CD4-positive, alpha-beta memory T cell (primary cell): ENCODE data around the gene KLHL17. TPM values are rescaled to one million over a fixed set of nuclear protein-coding genes. Genes with fewer than 3 reads are reported as not detected.
A peak's percentile ranks its signal among the peaks of the same experiment; 100 is the strongest.

Experiments
- CTCF ChIA-PET: fragments of 350-600 bp; sonication (Branson Sonifier 250); formaldehyde crosslinking; loops from one replicate; lab custom pipeline; 2021; ENCODE audit warnings: inconsistent platforms; ENCODE audit not compliant: partially characterized antibody; lab: Charles Lee
- POLR2A ChIA-PET: fragments of 350-600 bp; sonication (Branson Sonifier 250); formaldehyde crosslinking; loops from one replicate; lab custom pipeline; 2021; ENCODE audit not compliant: partially characterized antibody; lab: Charles Lee
- DNase-seq, 5 donors: peaks; one replicate each; pipeline versions ENCODE4 v3.0.0 to v3.0.0-alpha.2; 2020 to 2022; ENCODE audit warnings: mixed read lengths in 1 of 5
- H3K27ac ChIP-seq: one replicate; pipeline ENCODE4 v1.7.0; 2013; ENCODE audit warnings: low read depth, low read length
- H3K27me3 ChIP-seq: 2 replicates; pipeline ENCODE4 v1.7.0; 2013; ENCODE audit warnings: mild to moderate bottlenecking, low read length, moderate library complexity; ENCODE audit not compliant: insufficient read depth
- H3K36me3 ChIP-seq: 2 replicates; pipeline ENCODE4 v1.7.0; 2013; ENCODE audit warnings: mild to moderate bottlenecking, low read length, moderate library complexity; ENCODE audit not compliant: insufficient read depth
- H3K4me1 ChIP-seq: 2 replicates; pipeline ENCODE4 v1.7.0; 2013; ENCODE audit warnings: mild to moderate bottlenecking, low read length, moderate library complexity; ENCODE audit not compliant: insufficient read depth
- H3K4me3 ChIP-seq, 2 donors: one replicate each; pipeline ENCODE4 v1.7.0; 2013; ENCODE audit warnings: low read length in 2 of 2, mild to moderate bottlenecking in 1 of 2
- H3K9me3 ChIP-seq, 2 donors: one replicate each; pipeline ENCODE4 v1.7.0; 2013; ENCODE audit warnings: low read length in 2 of 2, control low read depth in 1 of 2; ENCODE audit not compliant: control insufficient read depth in 1 of 2
- H3K27ac Mint-ChIP-seq, 7 donors: one replicate each; pipeline ENCODE4 v1.8.0; 2020 to 2021; ENCODE audit warnings: mixed read lengths in 7 of 7, mild to moderate bottlenecking in 6 of 7, inconsistent platforms in 3 of 7, moderate library complexity in 3 of 7
- H3K27me3 Mint-ChIP-seq, 2 donors: one replicate each; pipeline ENCODE4 v1.8.0; 2020 to 2021; ENCODE audit warnings: mixed read lengths in 2 of 2
- H3K36me3 Mint-ChIP-seq, 2 donors: one replicate each; pipeline ENCODE4 v1.8.0; 2020 to 2021; ENCODE audit warnings: mixed read lengths in 2 of 2, inconsistent platforms in 1 of 2, mild to moderate bottlenecking in 1 of 2
- H3K4me1 Mint-ChIP-seq, 4 donors: one replicate each; pipeline ENCODE4 v1.8.0; 2020 to 2021; ENCODE audit warnings: mixed read lengths in 4 of 4, mild to moderate bottlenecking in 1 of 4
- H3K4me3 Mint-ChIP-seq, 8 donors: one replicate each; pipeline ENCODE4 v1.8.0; 2020 to 2021; ENCODE audit warnings: mixed read lengths in 8 of 8, mild to moderate bottlenecking in 7 of 8, moderate library complexity in 6 of 8, inconsistent platforms in 3 of 8
- H3K9me3 Mint-ChIP-seq, 8 donors: one replicate each; pipeline ENCODE4 v1.8.0; 2020 to 2021; ENCODE audit warnings: mixed read lengths in 8 of 8, mild to moderate bottlenecking in 5 of 8, inconsistent platforms in 3 of 8, moderate library complexity in 1 of 8
- intact Hi-C: fragments of 100-400 bp; cut with micrococcal nuclease; formaldehyde crosslinking; loops from one replicate; pipeline ENCODE4 v1.15.1; 2023
- polyA plus RNA-seq, 2 donors: library from polyadenylated mRNA; unstranded; fragments of 300-500 nt; fragmentation: Illumina TruSeq; gene quantifications; one replicate each; pipeline ENCODE4 v1.2.3, GENCODE V29; 2021
- total RNA-seq, 2 experiments: library from RNA; stranded (reverse); gene quantifications; one replicate each; pipeline ENCODE4 v1.2.3, GENCODE V29; 2021

KLHL17 gene
- total and polyA plus RNA-seq, 4 experiments from 2014 or later: 0.89 to 46.5 (median 22.6) TPM

DNA sequence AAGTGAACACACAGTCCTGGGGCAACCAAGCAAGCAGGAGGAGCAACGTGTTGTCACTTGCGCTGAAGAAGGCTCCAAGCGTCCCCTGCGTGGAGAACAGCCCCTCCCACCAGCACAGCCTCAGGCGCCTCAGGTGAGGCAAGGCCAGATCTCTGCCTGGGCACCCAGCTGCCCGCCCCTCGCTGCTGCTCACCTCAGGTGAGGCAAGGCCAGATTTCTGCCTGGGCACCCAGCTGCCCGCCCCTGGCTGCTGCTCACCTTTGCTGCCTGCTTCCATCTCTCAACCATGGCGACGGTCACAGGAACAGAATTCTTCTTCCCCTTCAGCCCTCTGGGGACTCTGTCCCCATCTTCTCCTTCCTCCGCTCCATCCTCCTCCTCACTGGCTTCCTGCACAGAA is 3.7 kb upstream of the KLHL17 start:
- DNase-seq: no peak
- no peaks in the 10 kb centered on the region for H3K9me3 ChIP-seq
- Mint-ChIP-seq H3K27ac (no peak overlapping the region), H3K9me3 (no peaks in the 10 kb centered on the region), H3K4me1 (peaks cover 7 to 28% (median 18%) of the 10 kb centered on the region in 4 donors), H3K4me3 (no peak overlapping the region), H3K36me3 (peaks cover 19 to 45% of the 10 kb centered on the region in 2 donors), H3K27me3 (no peaks in the 10 kb centered on the region)
- intact Hi-C loops: loop anchor here (5.0 kb wide), 1 partner anchor 34 kb away; the partner anchor contains the start of gene SAMD11
- CTCF ChIA-PET: interaction anchor here (0.9 kb wide), 1 partner anchor 20 kb away, joined by 3 read pairs; no protein-coding TSS in a partner anchor
- H3K4me3 ChIP-seq: no peak overlapping the region
- H3K27ac ChIP-seq: no peak overlapping the region
- no peaks in the 10 kb centered on the region for H3K27me3 ChIP-seq
- POLR2A ChIA-PET: interaction anchor here (1.3 to 1.5 kb wide), 2 partner anchors 14 to 16 kb away, joined by 3 to 4 read pairs; no protein-coding TSS in a partner anchor
- H3K36me3 ChIP-seq: peaks cover 52% of the 10 kb centered on the region
- peaks cover 21% of the 10 kb centered on the region for H3K4me1 ChIP-seq

DNA sequence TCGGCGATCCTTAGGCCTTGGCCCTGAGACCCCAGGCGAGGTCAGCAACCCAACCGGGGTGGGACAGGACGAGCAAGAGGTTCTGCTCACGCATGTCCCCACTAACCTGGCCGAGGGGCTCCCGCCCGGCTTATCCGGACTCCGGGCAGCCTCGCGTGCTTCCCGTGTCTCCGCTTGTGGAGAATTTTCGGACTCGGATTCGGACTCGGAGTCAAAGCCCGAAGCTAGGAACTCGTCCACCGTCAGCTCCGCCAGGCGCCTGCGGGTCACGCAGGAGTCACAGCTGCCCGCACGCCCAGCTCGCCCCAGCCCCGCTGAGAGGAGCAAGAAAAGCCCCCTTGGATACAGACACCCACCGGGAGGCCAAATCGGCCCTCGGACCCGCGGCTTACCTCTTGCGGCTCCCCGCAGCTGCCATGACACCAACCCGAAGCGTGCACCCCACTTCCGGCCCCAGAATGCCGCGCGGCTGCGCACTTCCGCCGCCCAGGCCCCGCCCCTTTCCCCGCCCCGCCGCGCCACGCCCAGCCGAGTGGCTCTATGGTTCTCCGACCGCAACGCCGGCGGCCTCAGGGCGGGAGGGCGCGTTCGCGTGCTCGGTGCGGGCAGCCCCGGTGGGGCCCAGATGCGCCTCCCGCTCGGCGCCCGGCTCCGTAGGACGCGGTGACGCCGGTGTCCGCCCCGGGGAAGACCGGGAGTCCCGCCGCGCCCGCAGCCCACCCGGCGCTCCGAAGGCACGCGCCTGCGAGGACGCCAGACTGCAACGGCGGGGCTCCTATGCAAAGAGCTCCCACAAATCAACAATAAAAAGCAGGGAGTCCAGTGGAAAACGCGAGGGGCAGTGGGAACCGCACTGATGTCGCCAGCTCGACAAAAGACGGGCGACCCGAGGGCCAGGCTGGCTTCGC is 1.3 kb upstream of the KLHL17 start, which contains the start of gene NOC2L:
Gene NOC2L (minus strand): TSS at position 434 of the 908 bp plus-strand sequence. CDS start 16 bp downstream, at position 418.
- Histone ChIP-seq H3K27ac (peak within 1 kb of the TSS; percentile 65), H3K4me3 (peak within 1 kb of the TSS; percentile 83 to 99), H3K27me3 (no peaks in the 10 kb centered on the region), H3K9me3 (no peaks in the 10 kb centered on the region), H3K36me3 (peaks cover 28% of the 10 kb centered on the region), H3K4me1 (peaks cover 23% of the 10 kb centered on the region)
- Mint-ChIP-seq H3K4me1 (peaks cover 7 to 34% (median 18%) of the 10 kb centered on the region in 4 donors), H3K36me3 (peaks cover 12 to 31% of the 10 kb centered on the region in 2 donors), H3K27me3 (no peaks in the 10 kb centered on the region), H3K4me3 (peak within 1 kb of the TSS; percentile 89 to 96 (median 91)), H3K9me3 (no peaks in the 10 kb centered on the region), H3K27ac (peak within 1 kb of the TSS; percentile 75 to 93 (median 86))
- DNase-seq: peak; percentile 90 to 93 (median 92)
- intact Hi-C loops: loop anchor here (2.0 to 5.0 kb wide), 2 partner anchors 37 to 54 kb away; partner anchors contain the start of genes ISG15 and SAMD11
- ChIA-PET CTCF (interaction anchor here (1.2 to 1.5 kb wide), 4 partner anchors 8 to 90 kb away, joined by 3 to 7 read pairs (median 4); no protein-coding TSS in a partner anchor), POLR2A (interaction anchor here (0.6 to 1.8 kb wide), 7 partner anchors 8 to 109 kb away, joined by 3 to 9 read pairs (median 3); partner anchors contain the start of genes ISG15 and PLEKHN1)

DNA sequence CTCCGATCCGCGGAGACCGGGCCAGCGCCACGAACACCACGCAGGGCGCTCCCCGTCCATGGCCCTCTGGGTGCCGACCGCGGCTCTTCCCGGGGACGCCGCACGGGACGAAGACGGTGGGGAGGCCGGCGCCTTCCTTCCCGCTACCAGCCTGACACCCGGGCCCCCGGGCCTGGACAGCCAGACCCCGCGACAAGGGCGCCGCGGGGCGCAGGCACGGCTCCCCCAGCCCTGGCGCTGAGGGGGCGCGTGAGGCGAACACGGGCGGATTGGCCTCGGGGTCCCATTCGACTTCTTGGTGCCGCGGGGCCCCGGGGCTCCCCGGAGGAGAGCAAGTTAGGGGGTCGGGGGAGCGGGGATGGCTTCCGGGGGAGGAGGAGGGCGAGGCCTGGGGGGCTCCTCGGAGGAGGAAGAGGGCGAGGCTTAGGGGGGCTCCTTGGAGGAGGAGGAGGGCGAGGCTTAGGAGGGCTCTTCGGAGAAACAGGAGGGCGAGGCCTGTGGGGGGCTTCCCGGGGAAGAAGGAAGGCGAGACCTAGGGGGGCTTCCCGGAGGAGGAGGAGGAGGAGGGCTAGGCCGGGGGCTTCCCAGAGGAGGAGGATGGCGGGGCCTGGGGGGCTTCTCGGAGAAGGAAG is 537 bp upstream of the KLHL17 start:
- peaks cover 7 to 34% (median 18%) of the 10 kb centered on the region in 4 donors for H3K4me1 Mint-ChIP-seq
- POLR2A ChIA-PET: interaction anchor here (0.6 to 1.8 kb wide), 4 partner anchors 8 to 109 kb away, joined by 3 to 9 read pairs (median 3); partner anchors contain the start of gene ISG15
- H3K27ac Mint-ChIP-seq: peak overlapping the region in 3 of 7 donors; percentile 73 to 75 (median 74)
- peak overlapping the region; percentile 80 to 91 (median 86) for H3K4me3 Mint-ChIP-seq
- peaks cover 20% of the 10 kb centered on the region for H3K36me3 ChIP-seq
- no peaks in the 10 kb centered on the region for H3K27me3 Mint-ChIP-seq
- H3K4me3 ChIP-seq: peak overlapping the region in 1 of 2 donors; percentile 83
- CTCF ChIA-PET: interaction anchor here (1.2 to 1.5 kb wide), 2 partner anchors 54 to 91 kb away, joined by 4 to 7 read pairs; no protein-coding TSS in a partner anchor
- peak in 1 of 5 donors; percentile 45 for DNase-seq
- peaks cover 23% of the 10 kb centered on the region for H3K4me1 ChIP-seq
- H3K9me3 Mint-ChIP-seq: no peaks in the 10 kb centered on the region
- peaks cover 6 to 23% of the 10 kb centered on the region in 2 donors for H3K36me3 Mint-ChIP-seq
- no peaks in the 10 kb centered on the region for H3K27me3 ChIP-seq
- peak overlapping the region; percentile 65 for H3K27ac ChIP-seq
- intact Hi-C loops: loop anchor here (2.0 to 5.0 kb wide), 2 partner anchors 38 to 53 kb away; partner anchors contain the start of genes ISG15 and SAMD11
- no peaks in the 10 kb centered on the region for H3K9me3 ChIP-seq

DNA sequence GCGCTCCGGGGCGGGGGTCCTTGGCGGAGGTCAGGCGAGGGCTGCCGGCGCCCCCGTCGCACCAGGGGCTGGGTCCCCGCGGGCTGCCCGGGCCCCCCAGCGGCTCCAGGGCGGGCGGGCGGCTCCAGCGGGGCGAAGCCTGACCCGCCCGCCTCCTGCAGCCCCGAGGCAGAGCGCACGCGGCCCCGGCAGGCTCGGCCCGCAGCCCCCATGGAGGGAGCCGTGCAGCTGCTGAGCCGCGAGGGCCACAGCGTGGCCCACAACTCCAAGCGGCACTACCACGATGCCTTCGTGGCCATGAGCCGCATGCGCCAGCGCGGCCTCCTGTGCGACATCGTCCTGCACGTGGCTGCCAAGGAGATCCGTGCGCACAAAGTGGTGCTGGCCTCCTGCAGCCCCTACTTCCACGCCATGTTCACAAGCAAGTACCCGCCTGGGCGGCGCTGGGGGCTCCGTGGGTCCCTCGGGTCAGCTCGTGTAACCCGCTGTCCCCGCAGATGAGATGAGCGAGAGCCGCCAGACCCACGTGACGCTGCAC is 817 bp downstream of the KLHL17 start:
- Histone ChIP-seq H3K27ac (no peak overlapping the region), H3K9me3 (no peaks in the 10 kb centered on the region), H3K4me3 (no peak overlapping the region), H3K4me1 (peaks cover 31% of the 10 kb centered on the region), H3K27me3 (no peaks in the 10 kb centered on the region), H3K36me3 (peaks cover 7% of the 10 kb centered on the region)
- Mint-ChIP-seq H3K4me3 (peak overlapping the region; percentile 20 to 80 (median 68)), H3K27ac (peak overlapping the region in 1 of 7 donors; percentile 25), H3K36me3 (peaks cover 0 to 12% of the 10 kb centered on the region in 2 donors), H3K4me1 (peaks cover 7 to 29% (median 18%) of the 10 kb centered on the region in 4 donors), H3K9me3 (no peaks in the 10 kb centered on the region), H3K27me3 (no peaks in the 10 kb centered on the region)
- POLR2A ChIA-PET: no interaction called here
- intact Hi-C loops: no loop called here
- CTCF ChIA-PET: no interaction called here
- DNase-seq: no peak

DNA sequence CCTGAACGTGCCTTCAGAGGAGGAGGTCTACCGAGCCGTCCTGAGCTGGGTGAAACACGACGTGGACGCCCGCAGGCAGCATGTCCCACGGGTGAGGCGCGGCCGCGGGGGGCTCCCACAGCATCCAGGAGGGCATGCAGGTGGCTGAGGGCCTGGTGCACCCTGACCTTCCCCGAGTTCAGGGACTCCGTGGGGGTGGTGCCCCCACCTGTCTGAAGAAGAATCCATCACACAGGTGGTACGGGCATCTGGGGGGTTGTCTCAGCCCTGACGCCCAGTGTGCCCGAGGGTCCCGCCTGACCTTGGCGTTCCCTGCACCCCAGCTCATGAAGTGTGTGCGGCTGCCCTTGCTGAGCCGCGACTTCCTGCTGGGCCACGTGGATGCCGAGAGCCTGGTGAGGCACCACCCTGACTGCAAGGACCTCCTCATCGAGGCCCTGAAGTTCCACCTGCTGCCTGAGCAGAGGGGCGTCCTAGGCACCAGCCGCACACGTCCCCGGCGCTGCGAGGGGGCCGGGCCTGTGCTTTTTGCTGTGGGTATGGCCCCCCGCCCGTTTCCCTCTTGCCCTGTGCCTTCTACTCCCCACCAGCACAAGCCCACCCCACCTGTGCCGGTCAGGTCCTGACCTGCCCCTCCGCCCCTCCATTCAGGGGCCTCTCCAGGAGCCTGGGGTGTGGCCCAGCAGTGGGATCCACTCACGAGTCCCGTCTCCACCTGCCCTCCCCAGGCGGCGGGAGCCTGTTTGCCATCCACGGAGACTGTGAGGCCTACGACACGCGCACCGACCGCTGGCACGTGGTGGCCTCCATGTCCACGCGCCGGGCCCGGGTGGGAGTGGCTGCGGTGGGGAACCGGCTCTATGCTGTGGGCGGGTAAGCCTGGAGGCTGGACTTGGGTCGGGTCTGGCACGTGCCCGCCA is 2.3 kb downstream of the KLHL17 start:
- H3K4me3 ChIP-seq: no peak overlapping the region
- H3K4me3 Mint-ChIP-seq: peak overlapping the region in 5 of 8 donors; percentile 41 to 82 (median 77)
- no peak overlapping the region for H3K27ac ChIP-seq
- H3K9me3 ChIP-seq: no peaks in the 10 kb centered on the region
- no peaks in the 10 kb centered on the region for H3K36me3 ChIP-seq
- no peaks in the 10 kb centered on the region for H3K27me3 ChIP-seq
- POLR2A ChIA-PET: interaction anchor here (0.8 kb wide), 1 partner anchor 22 kb away, joined by 3 read pairs; no protein-coding TSS in a partner anchor
- H3K4me1 ChIP-seq: peaks cover 36% of the 10 kb centered on the region
- DNase-seq: no peak
- peaks cover 0 to 7% of the 10 kb centered on the region in 2 donors for H3K36me3 Mint-ChIP-seq
- peaks cover 4 to 22% (median 12%) of the 10 kb centered on the region in 4 donors for H3K4me1 Mint-ChIP-seq
- H3K27me3 Mint-ChIP-seq: no peaks in the 10 kb centered on the region
- CTCF ChIA-PET: no interaction called here
- H3K9me3 Mint-ChIP-seq: no peaks in the 10 kb centered on the region
- peak overlapping the region in 1 of 7 donors; percentile 13 for H3K27ac Mint-ChIP-seq
- intact Hi-C loops: no loop called here

DNA sequence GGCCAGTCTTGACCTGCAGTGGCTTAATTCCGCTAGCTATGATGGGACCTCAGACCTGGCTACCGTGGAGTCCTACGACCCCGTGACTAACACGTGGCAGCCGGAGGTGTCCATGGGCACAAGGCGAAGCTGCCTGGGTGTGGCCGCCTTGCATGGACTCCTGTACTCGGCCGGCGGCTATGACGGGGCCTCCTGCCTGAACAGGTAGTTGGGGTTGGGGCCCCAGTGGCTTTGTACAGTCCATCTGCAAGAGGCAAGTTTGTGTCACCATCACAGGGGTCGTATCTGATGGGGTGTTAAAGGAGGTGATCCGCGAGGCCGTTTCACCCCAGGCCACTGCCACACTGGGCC is 2.9 kb downstream of the KLHL17 start:
- Histone ChIP-seq H3K9me3 (no peaks in the 10 kb centered on the region), H3K36me3 (no peaks in the 10 kb centered on the region), H3K4me3 (no peak overlapping the region), H3K4me1 (peaks cover 29% of the 10 kb centered on the region), H3K27ac (no peak overlapping the region), H3K27me3 (no peaks in the 10 kb centered on the region)
- intact Hi-C loops: no loop called here
- H3K27me3 Mint-ChIP-seq: no peaks in the 10 kb centered on the region
- H3K9me3 Mint-ChIP-seq: no peaks in the 10 kb centered on the region
- CTCF ChIA-PET: no interaction called here
- H3K27ac Mint-ChIP-seq: no peak overlapping the region
- DNase-seq: no peak
- H3K4me3 Mint-ChIP-seq: peak overlapping the region in 2 of 8 donors; percentile 20 to 42
- peaks cover 2 to 18% (median 8%) of the 10 kb centered on the region in 4 donors for H3K4me1 Mint-ChIP-seq
- H3K36me3 Mint-ChIP-seq: peaks cover 0 to 5% of the 10 kb centered on the region in 2 donors
- POLR2A ChIA-PET: no interaction called here
